Gastrocnemius medialis (tissue), 4 donors: ENCODE results near the gene VASH1. TPM values are rescaled to one million over a fixed set of nuclear protein-coding genes. Genes with fewer than 3 reads are reported as not detected.
A peak's percentile ranks its signal among the peaks of the same experiment; 100 is the strongest.

Experiments used
- ATAC-seq, 2 donors: fragments of 150-250 bp; one replicate each; pipeline ENCODE4 v1.9.1; 2016
- DNase-seq, 2 donors: peaks; one replicate each; pipeline ENCODE4 v3.0.0-alpha.2; 2019
- H3K27ac ChIP-seq, 4 donors: fragments of 200-600 bp; sonication (generic); 1 replicate in 1 of 4; 2 replicates in 3 of 4; pipeline ENCODE4 v1.5.1; 2016 to 2018; ENCODE audit warnings: mild to moderate bottlenecking in 2 of 4, moderate library complexity in 1 of 4
- H3K27me3 ChIP-seq, 3 donors: fragments of 200-600 bp; sonication (generic) in 2 of 3; 1 replicate in 1 of 3; 2 replicates in 2 of 3; pipeline versions ENCODE4 v1.5.1 to v1.6.0; 2016 to 2019; ENCODE audit warnings: mild to moderate bottlenecking in 1 of 3, moderate library complexity in 1 of 3
- H3K36me3 ChIP-seq, 2 donors: fragments of 200-600 bp; sonication (generic) in 1 of 2; one replicate each; pipeline ENCODE4 v1.5.1; 2017 to 2018
- H3K4me1 ChIP-seq, 2 donors: fragments of 200-600 bp; sonication (generic) in 1 of 2; one replicate each; pipeline ENCODE4 v1.5.1; 2016 to 2017; ENCODE audit warnings: mild to moderate bottlenecking in 2 of 2
- H3K4me3 ChIP-seq, 4 donors: fragments of 200-600 bp; sonication (generic) in 3 of 4; 1 replicate in 1 of 4; 2 replicates in 3 of 4; pipeline ENCODE4 v1.5.1; 2016 to 2019; ENCODE audit warnings: mild to moderate bottlenecking in 2 of 4
- H3K9me3 ChIP-seq, 3 donors: fragments of 200-600 bp; sonication (generic) in 2 of 3; 1 replicate in 1 of 3; 2 replicates in 2 of 3; pipeline ENCODE4 v1.5.1; 2016 to 2019
- CTCF ChIP-seq, 5 experiments: fragments of 450-650 bp in 3 of 5; fragments of 200-600 bp in 2 of 5; sonication (generic) in 2 of 5; IDR thresholded peaks in 4 of 5; conservative IDR thresholded peaks in 1 of 5; 1 replicate in 4 of 5; 2 replicates in 1 of 5; pipeline ENCODE4 v1.5.1; 2016 to 2019; ENCODE audit warnings: antibody characterized with exemption in 5 of 5, mild to moderate bottlenecking in 3 of 5, moderate library complexity in 3 of 5
- POLR2A ChIP-seq, 2 donors: fragments of 450-650 bp; IDR thresholded peaks; one replicate each; pipeline ENCODE4 v1.6.1; 2017; ENCODE audit warnings: antibody characterized with exemption in 2 of 2, mild to moderate bottlenecking in 2 of 2, moderate library complexity in 2 of 2
- in situ Hi-C, 4 donors: fragments of 200-750 bp; cut with MboI; loops; one replicate each; pipeline versions ENCODE4 v1.15.0 to v1.8.0; 2017; ENCODE audit warnings: low sequenced_read_pairs in 4 of 4
- intact Hi-C: fragments of 100-400 bp; cut with DNase I; formaldehyde crosslinking; loops from one replicate; pipeline ENCODE4 v1.15.1; 2023; ENCODE audit warnings: low total_unique reads
- total RNA-seq, 4 donors: library from RNA; depleted of rRNA; stranded (reverse); fragments of >200 nt; gene quantifications; one replicate each; pipeline versions ENCODE4 v1.1.0 to v1.2.3, GENCODE V29; 2016

Gene VASH1
- total RNA-seq, 4 donors from 2014 or later: 0.56 to 6.1 (median 1.2) TPM

- Histone ChIP-seq H3K27ac (no peak overlapping the region), H3K9me3 (peaks cover 0 to 6% (median 0%) of the 10 kb centered on the region in 3 donors), H3K36me3 (no peaks in the 10 kb centered on the region), H3K4me1 (no peaks in the 10 kb centered on the region), H3K27me3 (no peaks in the 10 kb centered on the region), H3K4me3 (no peak overlapping the region)
- DNase-seq: no peak
- in situ Hi-C loops (no loop called here), intact Hi-C loops (no loop called here)
- no peak for ATAC-seq
- TF ChIP-seq CTCF (IDR thresholded peaks at IDR 0.05 in 4 of 5, conservative IDR thresholded peaks at IDR 0.05 in 1 of 5) (no peak), POLR2A (IDR thresholded peaks at IDR 0.05) (no peak)
These were observed 20.2 kb upstream of the VASH1 start for GRCh38 chr14:76741074-76741473.

- no peaks in the 10 kb centered on the region for H3K27me3 ChIP-seq
- intact Hi-C loops (no loop called here), in situ Hi-C loops (no loop called here)
- no peaks in the 10 kb centered on the region for H3K36me3 ChIP-seq
- H3K4me1 ChIP-seq: no peaks in the 10 kb centered on the region
- no peak for TF ChIP-seq POLR2A (IDR thresholded peaks at IDR 0.05)
- no peak for TF ChIP-seq CTCF (IDR thresholded peaks at IDR 0.05 in 4 of 5, conservative IDR thresholded peaks at IDR 0.05 in 1 of 5)
- ATAC-seq (no peak), DNase-seq (no peak)
- no peak overlapping the region for H3K27ac ChIP-seq
- H3K4me3 ChIP-seq: no peak overlapping the region
- H3K9me3 ChIP-seq: peaks cover 0 to 6% (median 0%) of the 10 kb centered on the region in 3 donors
These were observed 19.1 kb upstream of the VASH1 start for GRCh38 chr14:76742185-76742584.

GRCh38 chr14:76742966-76743365, 18.3 kb upstream of the VASH1 start:
- Histone ChIP-seq H3K4me1 (no peaks in the 10 kb centered on the region), H3K36me3 (no peaks in the 10 kb centered on the region), H3K9me3 (peaks cover 0 to 6% (median 0%) of the 10 kb centered on the region in 3 donors), H3K4me3 (no peak overlapping the region), H3K27ac (no peak overlapping the region), H3K27me3 (no peaks in the 10 kb centered on the region)
- intact Hi-C loops (no loop called here), in situ Hi-C loops (no loop called here)
- DNase-seq (peak in 1 of 2 donors; percentile 31), ATAC-seq (peak in 1 of 2 donors; percentile 88)
- TF ChIP-seq CTCF (IDR thresholded peaks at IDR 0.05 in 4 of 5, conservative IDR thresholded peaks at IDR 0.05 in 1 of 5): no peak
- no peak for TF ChIP-seq POLR2A (IDR thresholded peaks at IDR 0.05)

- peaks cover 0 to 3% of the 10 kb centered on the region in 2 donors for H3K4me1 ChIP-seq
- H3K27me3 ChIP-seq: no peaks in the 10 kb centered on the region
- no peak for TF ChIP-seq POLR2A (IDR thresholded peaks at IDR 0.05)
- TF ChIP-seq CTCF (IDR thresholded peaks at IDR 0.05 in 4 of 5, conservative IDR thresholded peaks at IDR 0.05 in 1 of 5): no peak
- no peaks in the 10 kb centered on the region for H3K36me3 ChIP-seq
- ATAC-seq (no peak), DNase-seq (no peak)
- H3K4me3 ChIP-seq: no peak overlapping the region
- no peaks in the 10 kb centered on the region for H3K9me3 ChIP-seq
- intact Hi-C loops: no loop called here
- no peak overlapping the region for H3K27ac ChIP-seq
- in situ Hi-C loops: no loop called here
These were observed 8.5 kb upstream of the VASH1 start for GRCh38 chr14:76752744-76753143.

GRCh38 chr14:76753541-76754198, 7.6 kb upstream of the VASH1 start:
- Histone ChIP-seq H3K36me3 (no peaks in the 10 kb centered on the region), H3K9me3 (no peaks in the 10 kb centered on the region), H3K27me3 (no peaks in the 10 kb centered on the region), H3K27ac (no peak overlapping the region), H3K4me3 (no peak overlapping the region), H3K4me1 (peaks cover 0 to 3% of the 10 kb centered on the region in 2 donors)
- ATAC-seq (no peak), DNase-seq (no peak)
- intact Hi-C loops (no loop called here), in situ Hi-C loops (no loop called here)
- no peak for TF ChIP-seq POLR2A (IDR thresholded peaks at IDR 0.05)
- no peak for TF ChIP-seq CTCF (IDR thresholded peaks at IDR 0.05 in 4 of 5, conservative IDR thresholded peaks at IDR 0.05 in 1 of 5)
